IMR-90 (cell line): ENCODE measurements around the gene INTS3. TPM values are rescaled to one million over a fixed set of nuclear protein-coding genes. Genes with fewer than 3 reads are reported as not detected.

Experiments used
- ATAC-seq: fragments of 200-7000 bp; cut with Tn5 transposase; 2 replicates; pipeline ENCODE4 v1.9.1; 2020; ENCODE audit warnings: low read depth, mild to moderate bottlenecking, moderate library complexity
- BruUV-seq: library from RNA; stranded (reverse); fragments of 400-500 nt; replicated peaks from 2 replicates; lab custom pipeline; 2021; lab: Mats Ljungman, UMichigan
- CTCF ChIA-PET: fragments of 300-600 bp; formaldehyde crosslinking; extraction: SDS; loops from one replicate; lab custom pipeline; 2021; ENCODE audit warnings: antibody characterized with exemption; lab: Yijun Ruan, JAX
- POLR2A ChIA-PET: fragments of 300-600 bp; sonication (Branson Sonifier 250); formaldehyde crosslinking; loops from one replicate; lab custom pipeline; 2022; ENCODE audit warnings: antibody characterized with exemption; ENCODE audit not compliant: unreplicated experiment; lab: Charles Lee
- DNase-seq: peaks from one replicate; pipeline ENCODE4 v3.0.0; 2013
- H2AFZ ChIP-seq: replicated peaks from 2 replicates; pipeline ENCODE3; 2013; ENCODE audit warnings: low read length, mild to moderate bottlenecking; ENCODE audit not compliant: poor library complexity
- H2AK5ac ChIP-seq: 2 replicates; pipeline ENCODE4 v1.6.1; 2013; ENCODE audit warnings: low read depth, low read length, inconsistent platforms
- H2AK9ac ChIP-seq: replicated peaks from 2 replicates; pipeline ENCODE3; 2013; ENCODE audit warnings: mild to moderate bottlenecking, low read depth, low read length, moderate library complexity; ENCODE audit not compliant: poor library complexity
- H2BK120ac ChIP-seq: 2 replicates; pipeline ENCODE4 v1.6.1; 2013; ENCODE audit warnings: low read depth, low read length, inconsistent platforms
- H2BK15ac ChIP-seq: 3 replicates; pipeline ENCODE4 v1.6.1; 2013; ENCODE audit warnings: low read depth, low read length, inconsistent platforms
- H2BK20ac ChIP-seq: 2 replicates; pipeline ENCODE4 v1.6.1; 2013; ENCODE audit warnings: low read depth, mild to moderate bottlenecking, inconsistent platforms, low read length, moderate library complexity
- H2BK5ac ChIP-seq: 2 replicates; pipeline ENCODE4 v1.6.1; 2013; ENCODE audit warnings: mild to moderate bottlenecking, low read depth, low read length, inconsistent platforms; ENCODE audit not compliant: poor library complexity, severe bottlenecking
- H3K14ac ChIP-seq: replicated peaks from 2 replicates; pipeline ENCODE4 v1.6.1; 2013; ENCODE audit warnings: low read depth, low read length, inconsistent platforms
- H3K18ac ChIP-seq: 2 replicates; pipeline ENCODE4 v1.6.1; 2013; ENCODE audit warnings: low read depth, low read length, control low read depth
- H3K23ac ChIP-seq: 2 replicates; pipeline ENCODE4 v1.6.1; 2013; ENCODE audit warnings: low read depth, low read length, inconsistent platforms
- H3K27ac ChIP-seq: 2 replicates; pipeline ENCODE4 v1.5.1; 2013; ENCODE audit warnings: mild to moderate bottlenecking, control low read depth, low read length; ENCODE audit not compliant: insufficient read depth
- H3K27me3 ChIP-seq: 2 replicates; pipeline ENCODE4 v1.6.1; 2013; ENCODE audit warnings: low read length; ENCODE audit not compliant: control insufficient read depth, insufficient read depth
- H3K36me3 ChIP-seq: 2 replicates; pipeline ENCODE4 v1.6.1; 2013; ENCODE audit warnings: low read length, mixed read lengths; ENCODE audit not compliant: control insufficient read depth, insufficient read depth
- H3K4ac ChIP-seq: 2 replicates; pipeline ENCODE4 v1.6.1; 2013; ENCODE audit warnings: low read depth, low read length, inconsistent platforms
- H3K4me1 ChIP-seq: 2 replicates; pipeline ENCODE4 v1.6.1; 2013; ENCODE audit warnings: low read length, mixed read lengths; ENCODE audit not compliant: control insufficient read depth, insufficient read depth
- H3K4me2 ChIP-seq: 2 replicates; pipeline ENCODE4 v1.6.1; 2013; ENCODE audit warnings: low read depth, mild to moderate bottlenecking, control low read depth, low read length, moderate library complexity
- H3K4me3 ChIP-seq: 2 replicates; pipeline ENCODE4 v1.5.1; 2013; ENCODE audit warnings: low read depth, mild to moderate bottlenecking, control low read depth, low read length, moderate library complexity; ENCODE audit not compliant: insufficient read depth
- H3K56ac ChIP-seq: 2 replicates; pipeline ENCODE4 v1.6.1; 2013; ENCODE audit warnings: low read length, inconsistent platforms; ENCODE audit not compliant: insufficient read depth; ENCODE audit errors: extremely low read depth
- H3K79me1 ChIP-seq, 2 experiments: 2 replicates each; pipeline ENCODE4 v1.6.1; 2013; ENCODE audit warnings: low read length in 2 of 2, inconsistent platforms in 1 of 2, low read depth in 1 of 2
- H3K9ac ChIP-seq: 2 replicates; pipeline ENCODE4 v1.6.1; 2013; ENCODE audit warnings: low read depth, low read length, control low read depth
- H3K9me1 ChIP-seq: 2 replicates; pipeline ENCODE4 v1.6.1; 2013; ENCODE audit warnings: low read length, inconsistent platforms; ENCODE audit not compliant: insufficient read depth
- H3K9me3 ChIP-seq: 2 replicates; pipeline ENCODE4 v1.6.1; 2013; ENCODE audit warnings: low read length; ENCODE audit not compliant: control insufficient read depth, insufficient read depth
- H4K20me1 ChIP-seq: 2 replicates; pipeline ENCODE4 v1.6.1; 2013; ENCODE audit warnings: low read length, inconsistent platforms; ENCODE audit not compliant: insufficient read depth
- H4K5ac ChIP-seq: 2 replicates; pipeline ENCODE4 v1.6.1; 2013; ENCODE audit warnings: mild to moderate bottlenecking, low read depth, low read length, control low read depth
- H4K8ac ChIP-seq, 2 experiments: 2 replicates each; pipeline ENCODE4 v1.6.1; 2013; ENCODE audit warnings: low read depth in 2 of 2, low read length in 2 of 2, control low read depth in 1 of 2, inconsistent platforms in 1 of 2
- H4K91ac ChIP-seq: 2 replicates; pipeline ENCODE4 v1.6.1; 2013; ENCODE audit warnings: low read depth, low read length, inconsistent platforms; ENCODE audit not compliant: insufficient read depth
- CEBPB ChIP-seq: IDR thresholded peaks from 2 replicates; pipeline ENCODE4 v1.6.1; 2012; ENCODE audit warnings: low read depth, low read length, improper control_type of control experiment
- MAZ ChIP-seq: IDR thresholded peaks from 2 replicates; pipeline ENCODE4 v1.6.1; 2012; ENCODE audit warnings: low read depth, mild to moderate bottlenecking, low read length, improper control_type of control experiment, moderate library complexity, borderline replicate concordance
- MXI1 ChIP-seq: IDR thresholded peaks from 2 replicates; pipeline ENCODE4 v1.6.1; 2012; ENCODE audit warnings: low read depth, mild to moderate bottlenecking, low read length, moderate library complexity, borderline replicate concordance
- POLR2A ChIP-seq: IDR thresholded peaks from 2 replicates; pipeline ENCODE4 v1.6.1; 2012; ENCODE audit warnings: mild to moderate bottlenecking, low read depth, low read length
- SMC3 ChIP-seq: fragments of 150-350 bp; IDR thresholded peaks from 2 replicates; pipeline ENCODE4 v1.6.1; 2016; ENCODE audit warnings: low read depth, mild to moderate bottlenecking, antibody characterized with exemption, low read length, moderate library complexity
- WGBS, 2 experiments: methylation state at CpG; one replicate each; pipeline versions ENCODE4 v1.1.5 to v1.1.7; 2013; ENCODE audit warnings: missing lambda C conversion rate in 2 of 2; ENCODE audit not compliant: insufficient read length in 1 of 2; ENCODE audit errors: extremely low coverage in 2 of 2; 5-methylcytosine and 5-hydroxymethylcytosine counted together
- dilution Hi-C: fragments of 300-500 bp; cut with HindIII; formaldehyde crosslinking; loops from one replicate; pipeline ENCODE4 v1.14.3; 2018; ENCODE audit warnings: low sequenced_read_pairs; ENCODE audit not compliant: unreplicated experiment
- in situ Hi-C: fragments of 300-500 bp; cut with MboI; formaldehyde crosslinking; loops from 3 replicates; pipeline ENCODE4 v1.14.3; 2019; ENCODE audit warnings: low sequenced_read_pairs, inconsistent platforms, mixed read lengths
- intact Hi-C: fragments of 100-400 bp; cut with micrococcal nuclease; formaldehyde crosslinking; loops from 2 replicates; pipeline ENCODE4 v1.10.0; 2022
- polyA plus RNA-seq, 3 experiments: library from polyadenylated mRNA; depleted of rRNA; stranded (reverse); fragments of >200 nt; gene quantifications; 2 replicates each; pipeline ENCODE4 v1.2.3, GENCODE V29; 2012; ENCODE audit warnings: low replicate concordance in 1 of 3
- total RNA-seq: library from RNA; depleted of rRNA; stranded (reverse); fragments of >200 nt; gene quantifications from 2 replicates; pipeline ENCODE4 v1.2.3, GENCODE V29; 2012
- TF ChIP-seq, protein P1 (sequence below): fragments of 150-350 bp; IDR thresholded peaks from 2 replicates; pipeline ENCODE4 v1.6.1; 2017; ENCODE audit warnings: mild to moderate bottlenecking, antibody characterized with exemption, low read length, low read depth
- TF ChIP-seq, protein P2 (sequence below): conservative IDR thresholded peaks from 2 replicates; pipeline ENCODE4 v1.5.1; 2012; ENCODE audit warnings: mild to moderate bottlenecking, low read depth, low read length, improper control_type of control experiment

Gene INTS3
- total and polyA plus RNA-seq, 2 of the 4 experiments (the other 2 are of a cell fraction): 33.5 to 59.4 TPM

DNA sequence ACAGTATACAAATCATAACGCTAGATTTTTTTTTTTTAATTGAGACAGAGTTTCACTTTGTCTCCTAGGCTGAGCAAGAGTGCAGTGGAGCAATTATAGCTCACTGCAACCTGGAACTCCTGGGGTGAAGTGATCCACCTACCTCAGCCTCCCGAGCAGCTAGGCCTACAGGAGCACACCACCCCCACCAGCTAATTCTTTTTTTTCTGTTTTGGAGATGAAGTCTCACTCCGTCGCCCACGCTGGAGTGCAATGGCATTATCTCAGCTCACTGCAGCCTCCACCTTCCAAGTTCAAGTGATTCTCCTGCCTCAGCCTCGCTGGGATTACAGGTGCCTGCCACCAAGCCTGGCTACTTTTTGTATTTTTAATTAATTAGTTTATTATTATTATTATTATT, 28.1 kb upstream of the INTS3 start:
- dilution Hi-C loops: no loop called here
- Histone ChIP-seq H2BK15ac (no peak overlapping the region), H3K4me1 (peaks cover 2% of the 10 kb centered on the region), H3K14ac (no peak overlapping the region), H2BK5ac (no peak overlapping the region), H4K5ac (no peak overlapping the region), H3K9me1 (no peaks in the 10 kb centered on the region), H4K20me1 (no peaks in the 10 kb centered on the region), H2AFZ (no peak overlapping the region), H3K27me3 (0 out of 2 replicates have a peak, but pooled peaks cover 2% of the 10 kb centered on the region), H3K27ac (no peak overlapping the region), H3K4me2 (no peak overlapping the region), H4K91ac (no peak overlapping the region), H3K23ac (no peak overlapping the region), H4K8ac (no peak overlapping the region), H3K9me3 (no peaks in the 10 kb centered on the region), H3K4ac (no peak overlapping the region), H3K56ac (no peak overlapping the region), H3K18ac (no peak overlapping the region), H2AK9ac (no peak overlapping the region), H2AK5ac (no peak overlapping the region), H3K79me1 (no peaks in the 10 kb centered on the region), H2BK120ac (no peak overlapping the region), H3K36me3 (no peaks in the 10 kb centered on the region), H3K9ac (no peak overlapping the region), H3K4me3 (no peak overlapping the region), H2BK20ac (no peak overlapping the region)
- intact Hi-C loops: loop anchor here (1.0 kb wide), 1 partner anchor 22 kb away; no protein-coding TSS in a partner anchor
- WGBS, 2 experiments: 80% methylated on average over 1 of the region's 6 CpGs; no CpG with 5 or more reads in 1 of the 2 experiments
- in situ Hi-C loops: no loop called here
- no TSS peak for BruUV-seq
- ATAC-seq: no peak
- DNase-seq: no peak
- TF ChIP-seq MXI1 (no peak), SMC3 (no peak), CEBPB (no peak), POLR2A (no peak), MAZ (no peak)
- TF ChIP-seq, protein P1, sequence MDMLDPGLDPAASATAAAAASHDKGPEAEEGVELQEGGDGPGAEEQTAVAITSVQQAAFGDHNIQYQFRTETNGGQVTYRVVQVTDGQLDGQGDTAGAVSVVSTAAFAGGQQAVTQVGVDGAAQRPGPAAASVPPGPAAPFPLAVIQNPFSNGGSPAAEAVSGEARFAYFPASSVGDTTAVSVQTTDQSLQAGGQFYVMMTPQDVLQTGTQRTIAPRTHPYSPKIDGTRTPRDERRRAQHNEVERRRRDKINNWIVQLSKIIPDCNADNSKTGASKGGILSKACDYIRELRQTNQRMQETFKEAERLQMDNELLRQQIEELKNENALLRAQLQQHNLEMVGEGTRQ: no peak
- TF ChIP-seq, protein P2, sequence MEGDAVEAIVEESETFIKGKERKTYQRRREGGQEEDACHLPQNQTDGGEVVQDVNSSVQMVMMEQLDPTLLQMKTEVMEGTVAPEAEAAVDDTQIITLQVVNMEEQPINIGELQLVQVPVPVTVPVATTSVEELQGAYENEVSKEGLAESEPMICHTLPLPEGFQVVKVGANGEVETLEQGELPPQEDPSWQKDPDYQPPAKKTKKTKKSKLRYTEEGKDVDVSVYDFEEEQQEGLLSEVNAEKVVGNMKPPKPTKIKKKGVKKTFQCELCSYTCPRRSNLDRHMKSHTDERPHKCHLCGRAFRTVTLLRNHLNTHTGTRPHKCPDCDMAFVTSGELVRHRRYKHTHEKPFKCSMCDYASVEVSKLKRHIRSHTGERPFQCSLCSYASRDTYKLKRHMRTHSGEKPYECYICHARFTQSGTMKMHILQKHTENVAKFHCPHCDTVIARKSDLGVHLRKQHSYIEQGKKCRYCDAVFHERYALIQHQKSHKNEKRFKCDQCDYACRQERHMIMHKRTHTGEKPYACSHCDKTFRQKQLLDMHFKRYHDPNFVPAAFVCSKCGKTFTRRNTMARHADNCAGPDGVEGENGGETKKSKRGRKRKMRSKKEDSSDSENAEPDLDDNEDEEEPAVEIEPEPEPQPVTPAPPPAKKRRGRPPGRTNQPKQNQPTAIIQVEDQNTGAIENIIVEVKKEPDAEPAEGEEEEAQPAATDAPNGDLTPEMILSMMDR: no peak
- ChIA-PET CTCF (no interaction called here), POLR2A (no interaction called here)
